ENCODE results near the gene RAPSN.

GRCh38 chr11:47470671-47471070 is 21.7 kb upstream of the RAPSN start:
- no peak for TF ChIP-seq CTCF (conservative IDR thresholded peaks at IDR 0.05; ENCODE audit: low read length)
- no peak for TF ChIP-seq EZH2phosphoT487 (IDR thresholded peaks at IDR 0.05; ENCODE audit: borderline replicate concordance, low read depth, low read length)
